ENCODE measurements around the gene MAML2.

- TF ChIP-seq POLR2AphosphoS5 (IDR thresholded peaks at IDR 0.05; ENCODE audit: low read depth, low read length) (no peak), TAF1 (IDR thresholded peaks at IDR 0.05; ENCODE audit: borderline replicate concordance, low read depth, low read length) (no peak), POLR2A (IDR thresholded peaks at IDR 0.05; ENCODE audit: low read depth, low read length) (no peak)
These were observed 197.8 kb downstream of the MAML2 start for GRCh38 chr11:96145163-96145585.

Data from GM12892 (cell line).